ENCODE measurements around the gene PRKG1.

DNA sequence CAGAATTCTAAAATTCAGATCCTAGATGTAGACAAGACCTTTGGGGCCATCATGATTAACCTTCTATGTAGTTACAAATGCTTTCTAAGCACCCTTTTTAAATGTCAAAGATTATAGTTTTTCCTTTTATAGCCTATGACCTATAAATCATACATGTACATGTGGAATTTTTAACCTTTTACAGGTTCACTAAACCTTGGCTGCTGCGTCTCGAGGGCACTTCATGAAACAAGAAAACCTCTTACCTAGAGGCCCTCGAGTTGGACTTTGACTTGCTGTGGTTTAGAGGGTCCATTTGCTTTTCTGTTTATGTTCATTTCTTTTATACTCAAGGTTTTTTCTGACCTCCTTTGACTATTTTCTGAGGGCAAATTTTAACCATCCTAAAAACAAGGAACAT lies 323.0 kb downstream of the PRKG1 start:
- TF ChIP-seq POLR2A (IDR thresholded peaks at IDR 0.05; ENCODE audit: low read depth, low read length), result no peak
- TF ChIP-seq POLR2AphosphoS5 (IDR thresholded peaks at IDR 0.05; ENCODE audit: low read depth, low read length), result no peak
- TF ChIP-seq TAF1 (IDR thresholded peaks at IDR 0.05; ENCODE audit: borderline replicate concordance, low read depth, low read length), result no peak
